ENCODE measurements around the gene OR7A5. TPM values are rescaled to one million over a fixed set of nuclear protein-coding genes. Genes with fewer than 3 reads are reported as not detected.

The OR7A5 gene
- not detected for total RNA-seq

GRCh38 chr19:14835011-14835410 is at the start of gene OR7A5, which contains the start of gene OR7C1:
Gene OR7A5, minus strand, starts transcription at chr19:14835185. Its CDS starts 6,944 bp downstream, at chr19:14828241.
Gene OR7C1, minus strand, starts transcription at chr19:14835185. Its CDS starts 35,049 bp downstream, at chr19:14800136.

GRCh38 chr19:14848822-14849221 is 13.8 kb upstream of the OR7A5 start, which contains the start of gene OR7A10:
Gene OR7A10, minus strand, starts transcription at chr19:14848922. Its CDS starts 7,045 bp downstream, at chr19:14841877.

GRCh38 chr19:14778110-14778845 is 56.7 kb downstream of the OR7A5 start, which contains the start of gene ADGRE2:
Gene ADGRE2, minus strand, starts transcription at chr19:14778560. Its CDS starts 1,804 bp downstream, at chr19:14776756.

Small RNA genes within 50 kb of the gene (small RNA-seq; reads per million reads assigned to genes)
- 0.16 reads per million for gene AC005255.1 (ENCODE audit: low replicate concordance)

Other genes starting within 250 kb of the OR7A5 start
- gene ADGRE3, start 160.3 kb downstream of the OR7A5 start, total RNA-seq: 1.3 TPM
- 48.2 TPM for gene ZNF333, start 145.1 kb downstream of the OR7A5 start, total RNA-seq
- 1.3 TPM for gene ADGRE2, start 56.6 kb downstream of the OR7A5 start, total RNA-seq
- gene OR7C1, start within 50 bp of the OR7A5 start, total RNA-seq: under 0.01 TPM
- gene OR7A10, start 13.7 kb upstream of the OR7A5 start, total RNA-seq: not detected
- not detected for gene OR7A17, start 50.9 kb upstream of the OR7A5 start, total RNA-seq
- gene OR7C2, start 106.3 kb upstream of the OR7A5 start, total RNA-seq: not detected
- gene SLC1A6, start 144.7 kb upstream of the OR7A5 start, total RNA-seq: 0.47 TPM
- gene CASP14, start 214.3 kb upstream of the OR7A5 start, total RNA-seq: 0.12 TPM
- gene OR1I1, start 247.0 kb upstream of the OR7A5 start, total RNA-seq: not detected